HG03378 (cell line): Measurements from ENCODE around the gene GAMT.

ENCODE experiments used
- ATAC-seq: cut with Tn5 transposase; IDR thresholded peaks from one replicate; pipeline ENCODE4 v1.9.1; 2021; ENCODE audit warnings: mild to moderate bottlenecking, moderate library complexity; ENCODE audit not compliant: unreplicated experiment

Gene GAMT

GRCh38 chr19:1369214-1369805 is 32.0 kb downstream of the GAMT start:
- no peak for ATAC-seq

DNA sequence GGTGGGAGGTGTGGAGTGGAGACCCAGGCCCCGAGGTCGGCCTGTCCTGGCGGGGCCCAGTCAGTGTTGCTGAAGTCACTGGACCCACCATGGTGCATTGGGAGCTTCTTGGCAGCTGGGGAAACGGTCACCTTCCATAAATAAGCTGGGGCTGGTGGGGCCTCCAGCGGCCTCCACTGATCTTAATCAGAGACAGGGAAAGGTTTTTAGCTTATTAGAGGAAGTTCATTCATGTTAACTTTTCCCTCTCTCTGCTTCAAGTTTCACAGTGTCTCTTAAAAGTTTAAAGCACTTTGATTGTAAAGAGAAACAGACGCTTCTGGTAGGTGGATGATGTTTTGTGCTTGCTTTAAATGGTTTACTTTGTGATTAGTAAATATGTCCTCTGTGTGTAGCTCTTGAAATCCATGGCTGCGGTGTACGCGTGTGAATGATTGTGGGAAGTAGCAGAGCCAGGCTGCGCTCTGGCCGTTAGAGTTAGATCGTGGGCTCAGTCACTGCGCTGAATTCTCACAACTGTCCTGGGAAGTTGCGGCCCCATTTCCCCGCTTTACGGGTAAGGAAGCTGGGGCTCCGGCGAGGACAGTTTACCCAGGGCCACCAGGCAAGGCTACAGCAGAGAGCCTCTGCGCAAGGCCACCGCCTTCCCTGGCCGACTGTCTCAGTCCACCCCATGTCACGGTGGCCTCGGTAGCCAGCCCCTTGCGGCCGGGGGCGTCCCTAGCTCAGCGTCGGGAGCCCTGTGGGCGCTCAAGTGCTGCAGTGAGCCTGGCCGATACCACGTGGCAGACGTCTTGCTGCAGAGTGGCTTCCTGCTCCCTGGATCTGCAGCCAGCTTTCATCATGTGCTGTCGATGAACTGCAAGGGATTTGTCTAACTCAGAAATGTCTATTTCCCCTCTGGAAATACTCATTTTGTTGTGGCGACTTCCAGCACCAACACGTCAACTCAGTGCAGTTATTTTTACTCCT is 34.2 kb downstream of the GAMT start:
- ATAC-seq = no peak

- no peak for ATAC-seq
These were observed 35.0 kb downstream of the GAMT start for GRCh38 chr19:1366296-1366695.

DNA sequence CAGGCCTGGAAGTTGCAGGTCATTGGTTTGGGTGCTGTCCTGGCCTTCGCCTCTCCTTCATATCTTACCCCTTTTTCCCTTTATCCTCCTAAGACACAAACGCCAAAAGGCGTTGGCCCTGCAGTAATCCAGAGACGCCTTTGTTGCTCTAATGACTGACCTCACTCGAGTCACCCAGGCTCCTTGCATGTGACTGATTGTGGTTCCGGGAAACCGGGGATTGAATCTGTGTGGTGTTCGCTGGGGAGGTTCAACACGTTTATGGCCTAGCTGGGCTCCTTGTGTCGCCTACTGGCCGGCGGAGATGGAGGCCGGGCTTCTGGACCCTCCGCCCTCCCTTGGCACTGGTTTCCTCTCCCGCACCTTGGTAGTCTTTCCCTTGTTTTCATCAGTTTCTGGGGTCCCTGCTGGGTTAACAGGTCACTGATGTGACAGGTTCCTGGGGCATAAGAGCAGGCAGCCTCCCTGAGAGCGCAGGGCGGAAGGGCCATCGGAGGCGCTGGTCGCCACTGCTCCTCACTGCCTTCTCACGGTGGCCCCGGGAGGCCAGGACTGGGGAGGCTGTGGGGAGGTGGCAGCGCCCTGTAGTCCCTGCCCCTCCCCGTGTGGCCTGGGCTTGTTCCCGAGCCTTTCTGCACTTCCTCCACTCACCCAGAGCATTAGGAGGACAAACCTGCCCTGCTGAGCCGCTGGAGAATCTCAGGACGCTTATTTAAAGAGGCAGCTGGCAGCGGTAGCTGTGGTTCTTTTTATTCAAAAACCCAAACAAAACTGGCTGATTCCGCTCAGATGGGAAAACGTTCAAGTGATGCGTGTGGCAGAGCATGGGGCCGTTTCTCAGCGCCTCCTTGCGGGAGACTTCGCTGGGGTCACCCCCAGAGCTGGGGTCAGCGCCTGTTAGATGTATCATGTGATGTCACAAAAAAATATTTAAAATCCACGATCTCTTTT is 35.7 kb downstream of the GAMT start:
- ATAC-seq = no peak

DNA sequence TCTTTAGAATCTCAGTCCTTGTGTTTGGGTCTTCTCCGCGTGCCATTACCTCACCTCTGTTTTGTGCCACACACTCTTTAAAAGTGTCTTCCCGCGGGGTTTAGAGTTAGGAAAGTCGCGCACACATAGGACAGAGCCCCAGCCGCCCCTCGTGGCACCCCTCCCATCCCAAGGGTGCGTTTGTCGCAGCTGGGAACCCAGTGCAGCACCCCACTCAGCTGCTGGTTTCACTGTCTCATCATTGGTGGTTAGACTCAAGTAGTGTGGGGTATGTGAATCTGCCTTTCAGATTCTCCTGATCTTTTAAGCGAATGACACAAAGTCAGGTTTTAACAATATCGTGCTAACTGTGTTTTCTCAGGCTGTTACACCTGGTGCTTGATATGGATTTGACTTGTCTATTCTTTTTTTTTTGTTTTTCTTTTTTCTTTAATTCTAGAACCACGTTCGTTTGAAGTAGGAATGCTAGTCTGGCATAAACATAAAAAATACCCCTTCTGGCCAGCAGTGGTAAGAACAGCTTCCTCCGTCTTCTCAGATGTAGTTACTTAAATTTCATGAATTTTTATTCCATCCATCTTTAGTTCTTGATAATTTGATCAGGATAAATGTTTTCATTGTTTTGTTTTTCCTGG is 37.2 kb downstream of the GAMT start:
- no peak for ATAC-seq

DNA sequence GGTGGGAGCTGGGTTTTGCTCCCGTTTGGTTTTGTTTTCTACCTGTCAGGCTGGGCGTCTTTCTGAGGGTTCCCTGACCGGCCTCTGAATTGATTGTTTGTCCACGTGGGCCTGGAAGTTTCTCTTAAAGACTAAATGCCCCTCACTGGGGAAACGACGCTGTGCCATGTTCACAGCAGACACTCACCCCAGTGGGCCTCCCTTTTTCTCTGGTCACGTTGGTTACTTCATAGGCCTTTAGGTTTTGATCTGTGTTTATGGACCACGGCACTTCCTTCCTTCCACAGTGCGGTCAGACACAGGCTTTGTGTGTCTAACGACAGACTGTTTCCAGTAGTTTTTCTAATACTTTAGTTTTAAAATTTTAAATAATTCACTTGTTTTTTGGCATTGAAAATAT is 37.7 kb downstream of the GAMT start:
- ATAC-seq = no peak

DNA sequence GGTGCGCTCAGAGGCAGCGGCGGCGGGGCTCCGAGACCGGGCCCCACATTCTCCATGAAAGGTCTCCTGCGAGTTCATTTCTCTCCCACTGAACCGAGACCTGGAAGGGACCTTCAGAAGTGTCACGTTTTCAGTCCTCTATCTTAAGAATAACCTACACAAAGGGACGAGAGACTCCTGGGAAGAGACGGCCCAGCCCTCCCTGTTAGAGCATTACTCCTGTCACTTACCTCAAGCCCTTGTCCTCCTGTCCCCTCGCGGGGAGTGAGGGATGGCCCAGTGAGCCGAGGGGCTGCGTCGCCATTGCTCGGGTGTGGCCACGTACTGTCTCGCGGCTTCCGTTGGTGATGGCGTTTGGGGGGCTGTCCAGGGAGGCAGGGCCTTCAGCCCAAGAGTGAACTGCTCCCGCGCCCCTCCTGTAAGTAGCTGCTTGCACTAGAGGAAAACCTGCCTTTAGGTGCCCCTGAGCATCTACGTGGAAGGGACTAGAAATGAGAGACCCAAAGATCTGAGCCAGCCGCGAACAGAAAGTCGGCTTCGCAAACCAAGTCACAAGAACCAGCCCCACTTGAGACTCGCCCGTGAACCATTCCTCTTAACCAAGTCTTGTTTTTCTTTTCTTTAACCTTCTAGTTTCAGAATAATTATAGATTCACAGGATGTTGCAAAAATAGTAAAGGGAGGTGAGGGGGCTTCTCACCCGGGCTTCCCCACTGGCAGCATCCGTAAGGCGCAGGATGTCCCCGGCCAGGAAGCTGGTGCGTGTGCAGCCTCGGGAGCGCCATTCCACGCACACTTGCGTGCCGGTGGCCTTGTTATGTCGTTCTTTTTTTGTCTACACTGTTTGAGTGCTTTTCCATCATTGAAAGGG is 38.7 kb downstream of the GAMT start:
- ATAC-seq = no peak

DNA sequence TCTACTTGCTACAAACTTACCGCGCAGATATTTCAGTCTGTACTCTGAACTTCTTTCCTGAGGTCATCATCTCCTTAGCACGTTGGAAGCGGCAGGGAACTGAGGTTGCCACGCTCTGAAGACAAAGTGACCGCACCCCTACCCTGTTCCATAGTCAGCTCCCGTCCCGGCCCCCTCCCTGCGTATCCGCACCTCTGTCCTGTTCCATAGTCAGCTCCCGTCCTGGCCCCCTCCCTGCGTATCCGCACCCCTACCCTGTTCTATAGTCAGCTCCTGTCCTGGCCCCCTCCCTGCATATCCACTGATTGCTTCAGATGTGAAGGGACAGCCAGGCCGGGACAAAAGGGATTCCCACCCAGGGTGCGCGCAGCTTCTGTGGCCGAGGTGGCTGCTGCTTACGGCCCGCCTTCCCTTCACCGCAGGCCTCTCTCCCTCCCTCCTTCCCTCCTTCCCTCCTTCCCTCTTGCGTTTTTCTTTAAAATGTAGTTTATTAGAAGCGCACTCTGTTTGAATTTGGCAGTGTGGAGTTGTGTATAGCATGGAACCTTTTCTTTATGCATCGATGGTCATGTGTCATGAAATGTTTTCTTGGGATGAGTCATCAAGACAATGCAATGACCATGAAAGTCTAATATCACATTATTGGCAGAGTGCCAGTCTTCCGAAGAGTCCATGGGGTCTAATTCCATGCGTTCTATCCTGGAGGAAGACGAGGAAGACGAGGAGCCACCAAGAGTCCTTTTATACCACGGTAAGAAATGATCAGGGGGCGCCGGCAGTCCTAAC is 39.5 kb downstream of the GAMT start:
- no peak for ATAC-seq

DNA sequence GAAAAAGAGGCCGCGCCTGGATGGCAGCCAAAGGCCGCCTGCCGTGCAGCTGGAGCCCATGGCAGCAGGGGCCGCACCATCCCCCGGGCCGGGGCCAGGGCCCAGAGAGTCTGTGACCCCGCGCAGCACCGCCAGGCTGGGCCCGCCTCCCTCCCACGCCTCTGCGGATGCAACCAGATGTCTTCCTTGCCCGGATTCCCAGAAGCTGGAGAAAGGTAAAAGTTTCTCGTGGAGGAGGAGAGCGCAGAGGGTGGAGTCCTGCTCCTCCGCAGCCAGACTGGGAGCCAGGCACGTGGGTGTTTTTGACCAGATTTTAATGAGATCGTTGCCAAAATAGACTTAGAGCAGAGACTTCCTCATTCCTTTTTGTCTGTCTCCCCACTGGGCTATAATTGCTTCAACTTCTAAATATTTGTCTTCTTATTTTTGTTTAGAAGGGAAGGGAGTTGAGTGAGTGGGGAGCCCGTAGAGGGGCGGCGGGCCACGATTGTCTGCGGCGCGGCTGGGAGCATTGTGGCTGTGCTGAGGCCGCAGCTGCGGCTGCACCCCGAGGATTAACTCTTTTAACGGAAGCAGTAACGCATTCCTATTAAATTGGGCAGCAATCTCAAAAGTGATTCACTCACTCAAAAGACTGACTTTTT is 40.4 kb downstream of the GAMT start:
- ATAC-seq = no peak

DNA sequence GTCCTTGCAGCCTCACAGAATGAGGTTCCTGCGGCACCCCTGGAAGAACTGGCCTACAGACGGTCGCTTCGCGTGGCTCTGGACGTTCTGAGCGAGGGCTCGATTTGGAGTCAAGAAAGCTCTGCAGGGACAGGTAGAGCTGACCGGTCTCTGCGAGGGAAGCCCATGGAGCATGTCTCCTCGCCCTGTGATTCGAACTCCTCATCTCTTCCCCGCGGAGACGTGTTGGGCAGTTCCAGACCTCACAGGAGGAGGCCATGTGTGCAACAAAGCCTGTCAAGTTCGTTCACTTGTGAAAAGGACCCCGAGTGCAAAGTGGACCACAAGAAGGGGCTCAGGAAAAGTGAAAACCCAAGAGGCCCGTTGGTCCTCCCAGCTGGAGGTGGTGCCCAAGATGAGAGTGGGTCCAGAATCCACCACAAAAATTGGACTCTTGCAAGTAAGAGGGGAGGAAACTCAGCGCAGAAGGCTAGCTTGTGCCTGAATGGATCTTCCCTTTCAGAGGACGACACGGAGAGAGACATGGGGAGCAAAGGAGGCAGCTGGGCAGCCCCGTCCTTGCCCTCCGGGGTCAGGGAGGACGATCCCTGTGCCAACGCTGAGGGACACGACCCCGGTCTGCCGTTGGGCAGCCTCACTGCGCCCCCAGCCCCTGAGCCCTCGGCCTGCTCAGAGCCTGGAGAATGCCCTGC is 41.1 kb downstream of the GAMT start:
- ATAC-seq = no peak

DNA sequence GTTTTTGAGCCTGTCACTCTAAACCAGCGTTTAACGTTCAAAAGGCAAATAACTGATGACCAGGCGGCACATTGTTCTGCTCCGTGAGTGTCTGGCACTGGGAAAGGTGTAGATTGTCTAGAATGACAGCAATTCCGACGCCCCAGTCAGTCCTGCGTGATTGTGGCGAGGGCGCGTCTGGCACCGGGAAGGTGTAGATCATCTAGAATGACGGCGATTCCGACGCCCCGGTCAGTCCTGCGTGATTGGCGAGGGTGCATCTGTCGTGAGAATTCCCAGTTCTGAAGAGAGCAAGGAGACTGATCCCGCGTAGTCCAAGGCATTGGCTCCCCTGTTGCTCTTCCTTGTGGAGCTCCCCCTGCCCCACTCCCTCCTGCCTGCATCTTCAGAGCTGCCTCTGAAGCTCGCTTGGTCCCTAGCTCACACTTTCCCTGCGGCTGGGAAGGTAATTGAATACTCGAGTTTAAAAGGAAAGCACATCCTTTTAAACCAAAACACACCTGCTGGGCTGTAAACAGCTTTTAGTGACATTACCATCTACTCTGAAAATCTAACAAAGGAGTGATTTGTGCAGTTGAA is 43.7 kb downstream of the GAMT start:
- ATAC-seq = no peak

DNA sequence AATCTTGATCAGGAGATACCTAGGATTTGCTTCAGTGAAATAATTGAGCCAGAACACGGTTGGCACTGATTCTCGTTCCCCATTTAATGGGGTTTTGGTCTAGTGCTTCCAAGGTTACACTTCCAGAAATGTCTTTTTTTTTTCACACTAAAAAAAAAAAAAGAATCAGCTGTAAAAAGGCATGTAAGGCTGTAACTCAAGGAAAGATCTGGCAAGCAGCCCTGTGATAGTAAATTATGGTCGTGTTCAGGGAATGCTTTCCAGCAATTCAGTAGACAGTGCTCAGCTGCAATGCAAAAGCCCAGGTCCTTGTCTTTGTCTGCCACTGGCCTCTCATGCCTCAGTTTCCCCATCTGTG is 44.9 kb downstream of the GAMT start:
- ATAC-seq = no peak

DNA sequence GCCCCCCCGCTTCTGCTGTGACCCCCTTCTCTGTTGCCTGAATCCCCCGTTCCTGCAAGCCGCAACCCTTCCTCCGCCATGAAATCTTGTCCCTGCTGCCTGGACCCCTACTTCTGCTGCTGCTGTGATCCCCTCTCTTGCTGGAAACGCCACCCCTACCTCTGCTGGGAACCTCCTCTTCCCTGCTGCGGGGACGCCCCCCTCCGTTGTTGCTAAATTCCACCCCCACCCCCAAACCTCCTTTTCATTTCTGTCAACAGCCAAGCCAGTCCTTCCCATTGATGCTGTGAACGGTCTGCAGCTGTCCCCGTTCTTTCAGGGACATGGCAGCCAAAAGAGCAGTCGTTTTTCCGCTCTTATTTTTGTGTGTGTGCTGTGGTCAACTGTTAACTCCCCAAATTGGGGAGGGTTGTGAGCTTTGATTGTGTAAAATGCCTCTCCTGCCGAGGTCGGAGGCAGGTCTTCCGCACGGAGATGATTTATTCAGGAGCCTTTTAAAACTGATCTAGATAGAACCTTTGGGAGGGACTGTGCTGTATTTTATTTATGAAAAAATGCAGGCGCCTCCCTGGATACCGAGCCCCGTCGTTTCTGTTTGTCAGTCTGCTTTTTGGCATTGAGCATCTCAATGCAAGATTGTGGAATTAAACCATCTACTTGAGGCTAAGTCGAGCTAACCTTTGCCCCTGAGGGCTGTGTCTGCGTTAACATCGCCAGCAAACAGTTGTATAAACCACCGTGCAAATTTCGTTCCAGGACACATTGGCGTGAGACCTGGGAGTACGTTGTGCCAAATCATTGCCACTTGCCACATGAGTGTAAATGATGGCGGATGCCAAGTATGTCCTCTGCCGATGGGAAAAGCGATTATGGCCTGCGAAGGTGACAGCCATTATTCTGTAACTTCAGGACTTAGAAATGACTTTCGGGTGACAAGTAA is 45.5 kb downstream of the GAMT start:
- no peak for ATAC-seq

DNA sequence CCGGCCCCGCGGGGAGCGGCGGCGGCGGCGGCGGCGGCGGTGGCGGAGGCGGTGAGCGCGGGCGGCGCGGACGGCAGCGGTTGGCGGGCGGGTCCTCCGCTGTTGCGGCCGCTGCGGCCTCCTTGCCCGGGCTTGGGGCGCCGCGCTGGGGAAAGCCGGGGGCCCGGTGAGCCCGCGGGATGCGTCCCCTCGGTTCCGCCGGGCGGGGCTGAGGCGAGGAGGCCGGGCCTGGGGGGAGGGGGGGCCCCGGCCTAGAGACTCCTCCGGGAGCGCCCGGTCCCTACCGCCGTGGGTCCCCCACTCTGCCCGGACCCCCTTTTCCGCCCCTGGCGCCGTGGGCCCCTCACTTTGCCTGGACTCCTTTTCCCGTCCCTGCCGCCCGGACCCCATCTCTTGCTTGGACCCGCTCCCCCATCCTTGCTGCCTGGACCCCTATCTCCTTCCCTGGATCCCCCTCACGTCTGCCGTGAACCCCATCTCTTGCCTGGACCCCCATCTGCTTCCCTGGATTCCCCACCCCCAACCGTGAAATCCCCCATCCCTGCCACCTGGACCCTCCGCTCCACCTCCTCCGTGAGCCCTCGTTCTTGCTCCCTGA is 46.3 kb downstream of the GAMT start:
- no peak for ATAC-seq

DNA sequence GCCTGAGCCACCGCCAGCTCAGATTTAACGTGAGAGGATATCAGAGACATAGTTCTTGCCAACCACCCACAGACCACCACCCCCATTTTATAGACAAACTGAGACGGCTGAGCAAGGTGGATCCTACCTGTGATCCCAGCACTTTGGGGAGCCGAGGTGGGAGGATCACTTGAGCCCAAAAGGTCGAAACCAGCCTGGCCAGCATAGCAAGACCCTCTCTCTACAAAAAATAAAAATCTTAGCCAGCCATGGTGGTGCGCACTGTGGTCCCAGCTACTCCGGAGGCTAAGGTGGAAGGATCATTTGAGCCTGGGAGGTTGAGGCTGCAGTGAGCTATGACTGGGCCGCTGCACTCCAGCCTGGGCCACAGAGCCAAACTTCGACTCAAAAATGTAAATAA is 48.2 kb downstream of the GAMT start:
- no peak for ATAC-seq

DNA sequence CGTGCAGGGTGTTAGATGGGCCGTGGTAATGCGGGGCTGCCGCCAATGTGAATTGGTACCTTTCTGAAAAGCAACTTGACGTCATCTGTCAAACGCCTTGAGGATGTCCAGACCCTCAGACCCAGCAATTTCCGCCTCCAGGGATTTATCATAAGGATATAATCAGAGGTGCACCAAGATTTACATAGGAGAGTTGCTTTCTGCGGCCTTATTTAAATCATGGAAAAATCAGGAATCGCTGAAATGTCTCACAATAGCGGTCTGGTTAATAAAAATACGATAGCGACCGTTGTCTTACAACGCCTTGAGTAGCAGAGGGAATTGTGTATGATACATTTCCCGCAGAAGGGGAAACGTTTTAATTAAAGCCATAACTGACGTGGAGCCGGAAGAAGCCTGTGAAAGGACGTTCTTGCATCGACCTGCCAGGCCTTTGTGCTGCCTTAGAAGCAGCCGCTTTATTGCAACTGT is 49.9 kb downstream of the GAMT start:
- ATAC-seq = no peak
